ENCODE results near the gene ZMYND15.

The ZMYND15 gene

DNA sequence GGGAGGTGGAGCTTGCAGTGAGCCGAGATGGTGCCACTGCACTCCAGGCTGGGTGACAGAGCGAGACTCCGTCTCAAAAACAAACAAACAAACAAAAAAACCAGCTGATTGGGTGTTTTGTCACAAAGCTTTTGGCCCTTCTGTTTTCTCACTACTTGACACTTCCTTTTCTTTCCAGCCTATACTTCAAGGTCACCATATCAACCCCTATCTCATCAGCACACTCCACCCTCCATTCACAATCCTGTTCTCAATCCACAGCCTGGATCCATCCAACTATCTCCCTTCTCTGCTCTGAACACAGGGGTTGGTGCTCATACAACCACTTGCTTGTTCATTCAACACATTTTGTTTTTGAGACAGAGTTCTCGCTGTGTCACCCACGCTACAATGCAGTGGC lies 15.0 kb upstream of the ZMYND15 start:
- peaks cover 6% of the 10 kb centered on the region for H3K4me1 ChIP-seq (ENCODE audit: control insufficient read depth, insufficient read depth, low read depth, low read length)
- H2BK15ac ChIP-seq (ENCODE audit: low read depth, poor library complexity, severe bottlenecking), result no peak overlapping the region
- no peak overlapping the region for H3K4me3 ChIP-seq (ENCODE audit: insufficient read depth in 1 of 2, low read depth in 1 of 2, low read length in 2 of 2)
- no peak overlapping the region for H3K27ac ChIP-seq (ENCODE audit: low read length, poor library complexity, severe bottlenecking)
- no peak overlapping the region for H2AFZ ChIP-seq (ENCODE audit: low read depth, low read length)
- no peak overlapping the region for H4K91ac ChIP-seq (ENCODE audit: low read length)
- H2BK5ac ChIP-seq (ENCODE audit: low read depth, low read length, poor library complexity, severe bottlenecking), result no peak overlapping the region
- H3K4me2 ChIP-seq (ENCODE audit: low read length, poor library complexity, severe bottlenecking), result no peak overlapping the region
- no peak for DNase-seq
- no peaks in the 10 kb centered on the region for H3K27me3 ChIP-seq (ENCODE audit: control insufficient read depth in 1 of 2, insufficient read depth in 1 of 2, low read length in 2 of 2)
- H3K14ac ChIP-seq (ENCODE audit: low read length in 2 of 2), result no peak overlapping the region
- no peak overlapping the region for H3K9ac ChIP-seq (ENCODE audit: low read length)
- no peak overlapping the region for H4K8ac ChIP-seq (ENCODE audit: low read length)
- H3K79me1 ChIP-seq (replicated peaks; ENCODE audit: low read length, poor library complexity, severe bottlenecking), result no peaks in the 10 kb centered on the region
- H2AK5ac ChIP-seq (ENCODE audit: low read length, severe bottlenecking), result no peak overlapping the region
- no peak overlapping the region for H2BK12ac ChIP-seq (ENCODE audit: low read length in 2 of 2)
- H3K18ac ChIP-seq (ENCODE audit: low read depth in 1 of 2, low read length in 2 of 2), result no peak overlapping the region
- H3K9me3 ChIP-seq (ENCODE audit: control insufficient read depth, low read length), result no peaks in the 10 kb centered on the region
- H2BK120ac ChIP-seq (ENCODE audit: low read depth, low read length), result no peak overlapping the region
- no peak overlapping the region for H3K23ac ChIP-seq (ENCODE audit: low read length in 2 of 2)
- peaks cover 0 to 8% of the 10 kb centered on the region in 2 experiments for H3K36me3 ChIP-seq (ENCODE audit: control insufficient read depth in 1 of 2, insufficient read depth in 2 of 2, low read depth in 1 of 2, low read length in 2 of 2)
- WGBS, result 80% methylated on average over 5 of the region's 5 CpGs
- no peak overlapping the region for H3K4ac ChIP-seq (ENCODE audit: low read depth in 1 of 2, low read length in 2 of 2)

DNA sequence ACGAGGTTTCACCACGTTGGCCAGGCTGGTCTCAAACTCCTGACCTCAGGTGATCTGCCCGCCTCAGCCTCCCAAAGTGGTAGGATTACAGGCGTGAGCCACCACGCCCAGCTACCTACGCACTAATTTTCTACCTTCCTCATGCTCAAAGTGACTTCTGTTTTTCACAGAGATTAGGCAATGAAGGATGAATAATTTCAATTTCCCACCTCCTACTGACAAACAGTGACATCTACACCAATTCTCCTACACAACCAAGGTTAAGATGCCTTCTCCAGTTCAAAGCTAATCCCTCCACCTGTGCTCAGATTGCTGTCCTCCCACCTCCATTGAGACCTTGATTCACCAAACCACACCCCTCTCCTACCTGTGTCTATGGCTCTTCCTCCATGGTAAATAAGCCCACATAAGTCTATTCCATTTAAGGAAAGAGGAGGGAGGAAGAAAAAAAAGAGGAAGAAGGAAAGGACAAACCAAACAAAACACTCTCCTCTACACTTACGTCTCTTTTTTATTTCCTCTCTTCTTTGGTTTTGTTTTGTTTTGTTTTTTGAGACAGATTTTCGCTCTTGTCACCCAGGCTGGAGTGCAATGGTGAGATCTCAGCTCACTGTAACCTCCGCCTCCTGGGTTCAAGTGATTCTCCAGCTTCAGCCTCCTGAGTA lies 13.9 kb upstream of the ZMYND15 start:
- Histone ChIP-seq H3K18ac (ENCODE audit: low read depth in 1 of 2, low read length in 2 of 2) (no peak overlapping the region), H3K23ac (ENCODE audit: low read length in 2 of 2) (no peak overlapping the region), H3K4me1 (ENCODE audit: control insufficient read depth, insufficient read depth, low read depth, low read length) (peaks cover 9% of the 10 kb centered on the region), H2BK120ac (ENCODE audit: low read depth, low read length) (no peak overlapping the region), H3K27me3 (ENCODE audit: control insufficient read depth in 1 of 2, insufficient read depth in 1 of 2, low read length in 2 of 2) (no peaks in the 10 kb centered on the region), H3K4me2 (ENCODE audit: low read length, poor library complexity, severe bottlenecking) (no peak overlapping the region), H3K27ac (ENCODE audit: low read length, poor library complexity, severe bottlenecking) (no peak overlapping the region), H2BK5ac (ENCODE audit: low read depth, low read length, poor library complexity, severe bottlenecking) (no peak overlapping the region), H3K4ac (ENCODE audit: low read depth in 1 of 2, low read length in 2 of 2) (no peak overlapping the region), H3K9ac (ENCODE audit: low read length) (no peak overlapping the region), H4K8ac (ENCODE audit: low read length) (no peak overlapping the region), H4K91ac (ENCODE audit: low read length) (no peak overlapping the region), H3K36me3 (ENCODE audit: control insufficient read depth in 1 of 2, insufficient read depth in 2 of 2, low read depth in 1 of 2, low read length in 2 of 2) (peaks cover 0 to 4% of the 10 kb centered on the region in 2 experiments), H3K9me3 (ENCODE audit: control insufficient read depth, low read length) (no peaks in the 10 kb centered on the region), H3K4me3 (ENCODE audit: insufficient read depth in 1 of 2, low read depth in 1 of 2, low read length in 2 of 2) (no peak overlapping the region), H2AK5ac (ENCODE audit: low read length, severe bottlenecking) (no peak overlapping the region), H3K14ac (ENCODE audit: low read length in 2 of 2) (no peak overlapping the region), H2AFZ (ENCODE audit: low read depth, low read length) (no peak overlapping the region), H2BK12ac (ENCODE audit: low read length in 2 of 2) (no peak overlapping the region), H2BK15ac (ENCODE audit: low read depth, poor library complexity, severe bottlenecking) (no peak overlapping the region), H3K79me1 (replicated peaks; ENCODE audit: low read length, poor library complexity, severe bottlenecking) (no peaks in the 10 kb centered on the region)
- no peak for DNase-seq
- WGBS, result 94% methylated on average over 8 of the region's 9 CpGs

DNA sequence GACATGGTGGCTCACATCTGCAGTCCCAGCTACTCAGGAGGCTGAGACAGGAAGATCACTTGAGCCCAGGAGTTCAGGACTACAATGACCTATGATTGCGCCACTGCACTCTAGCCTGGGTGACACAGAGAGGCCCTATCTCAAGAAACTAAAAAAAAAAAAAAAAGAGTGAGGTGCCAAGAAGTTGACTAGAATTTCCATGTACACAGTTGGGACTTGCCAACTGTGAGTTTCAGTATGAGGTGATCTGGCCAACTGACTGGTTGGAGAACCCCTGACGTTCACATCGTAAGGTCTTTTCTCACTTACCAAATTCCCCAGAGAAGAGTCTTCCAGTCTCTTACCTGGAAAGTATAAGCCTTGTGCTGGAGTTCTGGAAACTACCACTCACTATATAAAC lies 11.5 kb upstream of the ZMYND15 start:
- Histone ChIP-seq H3K4me1 (ENCODE audit: control insufficient read depth, insufficient read depth, low read depth, low read length) (peaks cover 5% of the 10 kb centered on the region), H3K27me3 (ENCODE audit: control insufficient read depth in 1 of 2, insufficient read depth in 1 of 2, low read length in 2 of 2) (no peaks in the 10 kb centered on the region), H3K23ac (ENCODE audit: low read length in 2 of 2) (no peak overlapping the region), H3K18ac (ENCODE audit: low read depth in 1 of 2, low read length in 2 of 2) (no peak overlapping the region), H3K36me3 (ENCODE audit: control insufficient read depth in 1 of 2, insufficient read depth in 2 of 2, low read depth in 1 of 2, low read length in 2 of 2) (peaks cover 3 to 4% of the 10 kb centered on the region in 2 experiments), H2BK120ac (ENCODE audit: low read depth, low read length) (no peak overlapping the region), H2AK5ac (ENCODE audit: low read length, severe bottlenecking) (no peak overlapping the region), H2AFZ (ENCODE audit: low read depth, low read length) (no peak overlapping the region), H2BK5ac (ENCODE audit: low read depth, low read length, poor library complexity, severe bottlenecking) (no peak overlapping the region), H3K79me1 (replicated peaks; ENCODE audit: low read length, poor library complexity, severe bottlenecking) (peaks cover 2% of the 10 kb centered on the region), H3K4ac (ENCODE audit: low read depth in 1 of 2, low read length in 2 of 2) (no peak overlapping the region), H3K9me3 (ENCODE audit: control insufficient read depth, low read length) (no peaks in the 10 kb centered on the region), H3K4me3 (ENCODE audit: insufficient read depth in 1 of 2, low read depth in 1 of 2, low read length in 2 of 2) (no peak overlapping the region), H3K27ac (ENCODE audit: low read length, poor library complexity, severe bottlenecking) (no peak overlapping the region), H2BK12ac (ENCODE audit: low read length in 2 of 2) (no peak overlapping the region), H4K91ac (ENCODE audit: low read length) (no peak overlapping the region), H2BK15ac (ENCODE audit: low read depth, poor library complexity, severe bottlenecking) (no peak overlapping the region), H3K14ac (ENCODE audit: low read length in 2 of 2) (no peak overlapping the region), H3K9ac (ENCODE audit: low read length) (no peak overlapping the region), H3K4me2 (ENCODE audit: low read length, poor library complexity, severe bottlenecking) (no peak overlapping the region), H4K8ac (ENCODE audit: low read length) (no peak overlapping the region)
- 70% methylated on average over 1 of the region's 3 CpGs for WGBS
- no peak for DNase-seq

DNA sequence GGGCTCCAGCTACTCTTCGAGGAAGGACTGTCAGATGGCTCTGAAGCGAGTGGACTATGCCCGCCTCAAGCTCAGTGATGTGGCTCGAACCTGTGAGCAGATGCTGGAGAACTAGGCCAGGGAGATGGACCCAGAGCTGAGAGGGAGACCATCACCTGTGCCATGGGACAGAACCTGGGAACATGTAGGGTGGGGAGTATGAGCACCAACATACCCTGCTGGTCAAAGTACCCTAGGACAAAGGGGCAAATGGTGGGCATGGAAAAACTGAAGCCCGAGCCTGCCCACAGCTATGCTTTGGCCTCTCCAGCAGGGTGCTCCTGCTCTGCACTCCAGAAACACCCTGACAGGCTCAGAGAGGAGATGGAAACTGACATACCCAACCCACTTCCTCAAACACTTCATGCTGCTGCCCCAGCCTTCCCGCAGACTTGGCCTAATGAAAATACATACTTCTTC lies 6.5 kb upstream of the ZMYND15 start:
- Histone ChIP-seq H3K79me1 (replicated peaks; ENCODE audit: low read length, poor library complexity, severe bottlenecking) (peaks cover 2% of the 10 kb centered on the region), H3K14ac (ENCODE audit: low read length in 2 of 2) (no peak overlapping the region), H3K27me3 (ENCODE audit: control insufficient read depth in 1 of 2, insufficient read depth in 1 of 2, low read length in 2 of 2) (peaks cover 2 to 6% of the 10 kb centered on the region in 2 experiments), H2AFZ (ENCODE audit: low read depth, low read length) (no peak overlapping the region), H3K4me2 (ENCODE audit: low read length, poor library complexity, severe bottlenecking) (no peak overlapping the region), H2BK15ac (ENCODE audit: low read depth, poor library complexity, severe bottlenecking) (no peak overlapping the region), H2BK12ac (ENCODE audit: low read length in 2 of 2) (no peak overlapping the region), H3K4me1 (ENCODE audit: control insufficient read depth, insufficient read depth, low read depth, low read length) (peaks cover 5% of the 10 kb centered on the region), H3K4ac (ENCODE audit: low read depth in 1 of 2, low read length in 2 of 2) (no peak overlapping the region), H3K18ac (ENCODE audit: low read depth in 1 of 2, low read length in 2 of 2) (no peak overlapping the region), H2AK5ac (ENCODE audit: low read length, severe bottlenecking) (no peak overlapping the region), H3K23ac (ENCODE audit: low read length in 2 of 2) (no peak overlapping the region), H4K8ac (ENCODE audit: low read length) (no peak overlapping the region), H2BK120ac (ENCODE audit: low read depth, low read length) (no peak overlapping the region), H3K27ac (ENCODE audit: low read length, poor library complexity, severe bottlenecking) (no peak overlapping the region), H2BK5ac (ENCODE audit: low read depth, low read length, poor library complexity, severe bottlenecking) (no peak overlapping the region), H3K36me3 (ENCODE audit: control insufficient read depth in 1 of 2, insufficient read depth in 2 of 2, low read depth in 1 of 2, low read length in 2 of 2) (peaks cover 7 to 9% of the 10 kb centered on the region in 2 experiments), H3K9ac (ENCODE audit: low read length) (no peak overlapping the region), H4K91ac (ENCODE audit: low read length) (no peak overlapping the region), H3K9me3 (ENCODE audit: control insufficient read depth, low read length) (no peaks in the 10 kb centered on the region), H3K4me3 (ENCODE audit: insufficient read depth in 1 of 2, low read depth in 1 of 2, low read length in 2 of 2) (no peak overlapping the region)
- DNase-seq, result no peak
- over 99% methylated on average over 5 of the region's 6 CpGs for WGBS
